ENCODE data around the gene MGME1. TPM values are rescaled to one million over a fixed set of nuclear protein-coding genes. Genes with fewer than 3 reads are reported as not detected.

Gene MGME1
- total RNA-seq, 1 donor from 2014 or later, result 20.3 TPM

GRCh38 chr20:18004384-18005031 lies 35.7 kb downstream of the MGME1 start:
- peaks cover 2% of the 10 kb centered on the region for H3K36me3 Mint-ChIP-seq (ENCODE audit: insufficient read depth)
- no peak overlapping the region for H3K4me3 Mint-ChIP-seq (ENCODE audit: low read depth)
- H3K9me3 Mint-ChIP-seq (ENCODE audit: low read depth), result no peaks in the 10 kb centered on the region
- peak overlapping the region; percentile 37 for H3K27ac Mint-ChIP-seq
- no peaks in the 10 kb centered on the region for H3K27me3 Mint-ChIP-seq
- no peak for DNase-seq (ENCODE audit: low spot score, unreplicated experiment)
- TF ChIP-seq CTCF (IDR thresholded peaks at IDR 0.05; ENCODE audit: unreplicated experiment), result no peak
- H3K4me1 Mint-ChIP-seq (ENCODE audit: low read depth), result peaks cover 46% of the 10 kb centered on the region

DNA sequence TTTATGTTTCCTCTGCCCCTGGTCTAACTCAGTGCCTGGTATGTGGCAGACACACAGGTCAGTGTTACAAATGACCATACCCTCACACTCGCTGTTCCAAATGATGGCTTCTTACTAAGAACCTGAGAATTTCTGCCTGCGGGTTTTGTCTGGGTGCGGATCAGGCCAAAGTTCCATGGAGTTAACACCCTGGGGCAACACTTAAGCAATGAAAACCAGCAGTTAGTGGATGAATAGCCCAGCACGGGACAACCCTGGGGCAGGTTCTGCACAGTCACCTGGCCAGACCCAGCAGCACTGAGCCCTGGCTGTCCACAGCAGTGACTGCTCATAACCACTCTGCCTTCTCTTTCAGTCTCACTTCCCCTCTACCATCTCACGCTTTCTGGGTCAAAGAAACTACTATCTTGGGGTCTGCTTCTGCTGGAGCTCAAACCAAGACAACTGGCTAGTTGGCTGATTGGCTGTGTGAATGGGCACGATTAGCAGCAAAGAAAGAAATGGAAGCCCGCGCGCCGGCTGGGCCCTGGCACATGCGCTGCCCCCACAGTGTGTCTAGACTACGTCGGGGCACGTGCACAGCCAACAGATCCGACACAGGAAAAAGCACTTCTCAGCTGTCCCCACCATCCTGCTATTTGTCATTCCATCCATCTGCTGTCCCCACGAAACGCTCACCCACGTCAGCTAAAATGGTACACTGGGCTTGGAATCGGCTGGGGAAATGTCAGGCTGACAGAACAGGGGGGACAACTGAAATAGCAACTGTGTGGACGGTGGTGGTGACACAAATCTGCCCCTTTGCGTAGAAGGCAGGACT lies 36.6 kb downstream of the MGME1 start:
- TF ChIP-seq CTCF (IDR thresholded peaks at IDR 0.05; ENCODE audit: unreplicated experiment), result no peak
- H3K27ac Mint-ChIP-seq, result peak overlapping the region; percentile 79
- peaks cover 46% of the 10 kb centered on the region for H3K4me1 Mint-ChIP-seq (ENCODE audit: low read depth)
- DNase-seq (ENCODE audit: low spot score, unreplicated experiment), result no peak
- no peaks in the 10 kb centered on the region for H3K27me3 Mint-ChIP-seq
- H3K9me3 Mint-ChIP-seq (ENCODE audit: low read depth), result no peaks in the 10 kb centered on the region
- no peak overlapping the region for H3K4me3 Mint-ChIP-seq (ENCODE audit: low read depth)
- peaks cover 2% of the 10 kb centered on the region for H3K36me3 Mint-ChIP-seq (ENCODE audit: insufficient read depth)

DNA sequence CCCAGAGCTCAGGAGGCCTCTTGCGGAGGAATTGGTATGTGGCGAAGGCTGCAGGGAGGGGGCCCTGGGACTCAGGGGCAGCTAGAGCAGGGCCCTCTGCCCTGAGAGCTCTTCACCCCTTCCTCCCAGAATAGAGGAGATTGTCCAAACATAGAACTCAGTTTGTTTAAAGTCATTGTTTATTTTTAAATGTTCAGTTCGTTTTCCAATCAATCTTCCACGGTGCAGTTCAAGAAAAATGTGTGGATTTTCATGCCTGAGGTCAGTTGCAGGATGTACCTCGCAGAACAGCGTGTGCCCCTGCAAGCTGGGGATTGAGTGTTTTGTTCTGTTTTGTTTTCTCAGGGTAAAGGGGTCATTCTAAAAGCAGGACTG lies 37.2 kb downstream of the MGME1 start:
- H3K4me1 Mint-ChIP-seq (ENCODE audit: low read depth), result peaks cover 45% of the 10 kb centered on the region
- no peak overlapping the region for H3K4me3 Mint-ChIP-seq (ENCODE audit: low read depth)
- DNase-seq (ENCODE audit: low spot score, unreplicated experiment), result no peak

DNA sequence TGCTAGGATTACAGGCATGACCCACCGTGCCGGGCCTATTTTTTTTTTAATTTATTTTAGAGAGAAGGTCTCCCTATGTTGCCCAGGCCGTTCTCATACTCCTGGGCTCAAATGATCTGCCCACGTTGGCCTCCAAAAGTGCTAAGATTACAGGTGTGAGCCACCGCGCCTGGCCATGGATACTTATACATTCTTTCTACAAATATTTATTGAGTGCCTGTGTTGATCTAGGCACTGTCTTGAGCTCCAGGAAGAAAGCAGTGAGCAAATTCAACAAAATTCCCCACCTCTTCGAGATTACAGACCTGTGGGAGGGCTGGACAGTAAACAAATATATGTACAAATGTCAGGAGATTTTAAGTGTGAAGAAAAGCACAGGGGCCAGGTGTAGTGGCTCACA lies 37.9 kb downstream of the MGME1 start:
- no peak overlapping the region for H3K4me3 Mint-ChIP-seq (ENCODE audit: low read depth)
- no peak for DNase-seq (ENCODE audit: low spot score, unreplicated experiment)
- H3K27me3 Mint-ChIP-seq, result no peaks in the 10 kb centered on the region
- H3K4me1 Mint-ChIP-seq (ENCODE audit: low read depth), result peaks cover 42% of the 10 kb centered on the region
- H3K36me3 Mint-ChIP-seq (ENCODE audit: insufficient read depth), result peaks cover 11% of the 10 kb centered on the region
- H3K9me3 Mint-ChIP-seq (ENCODE audit: low read depth), result peaks cover 8% of the 10 kb centered on the region
- H3K27ac Mint-ChIP-seq, result peak overlapping the region; percentile 93
- no peak for TF ChIP-seq CTCF (IDR thresholded peaks at IDR 0.05; ENCODE audit: unreplicated experiment)

More for the DNA sequence above, 37.2 kb downstream of the MGME1 start:
- Mint-ChIP-seq H3K27me3 (no peaks in the 10 kb centered on the region), H3K9me3 (ENCODE audit: low read depth) (peaks cover 1% of the 10 kb centered on the region), H3K27ac (peak overlapping the region; percentile 79), H3K36me3 (ENCODE audit: insufficient read depth) (peaks cover 4% of the 10 kb centered on the region)
- no peak for TF ChIP-seq CTCF (IDR thresholded peaks at IDR 0.05; ENCODE audit: unreplicated experiment)

DNA sequence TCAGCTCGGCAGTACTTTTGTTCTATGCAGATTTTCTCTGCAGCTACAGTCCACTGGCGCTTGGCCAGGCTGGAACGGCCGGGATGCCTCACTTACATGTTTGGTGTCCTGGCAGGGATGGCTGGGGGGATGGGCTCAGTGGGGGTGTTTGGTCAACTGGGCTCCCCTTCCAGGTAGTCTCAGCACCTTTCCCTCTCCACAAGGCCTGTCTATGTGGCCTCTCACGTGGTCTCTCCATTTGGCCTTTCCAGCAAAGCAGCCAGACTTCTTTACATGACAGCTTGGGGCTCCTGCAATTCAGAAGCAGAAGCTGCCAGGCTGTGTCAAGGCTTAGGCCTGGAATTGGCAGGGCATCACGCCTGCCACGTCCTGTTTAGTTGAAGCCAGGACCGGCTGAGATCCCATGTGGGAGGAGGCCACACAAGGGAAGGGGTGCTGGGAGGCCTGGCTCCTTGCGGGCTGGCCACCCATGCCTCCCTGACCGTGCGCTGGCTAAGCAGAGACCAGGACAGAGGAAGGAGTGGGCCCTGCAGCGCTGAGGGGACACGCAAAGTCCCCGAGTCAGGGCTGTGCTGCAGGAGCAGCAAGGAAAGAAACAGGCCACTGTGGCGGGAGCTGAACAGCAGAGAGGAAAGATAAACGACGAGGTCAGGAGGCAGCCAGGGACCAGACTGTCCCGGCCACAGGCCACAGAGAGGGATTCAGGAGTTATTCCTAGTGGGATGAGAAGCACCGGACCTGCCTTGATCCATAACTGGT lies 38.9 kb downstream of the MGME1 start:
- no peak for TF ChIP-seq CTCF (IDR thresholded peaks at IDR 0.05; ENCODE audit: unreplicated experiment)
- Mint-ChIP-seq H3K27me3 (no peaks in the 10 kb centered on the region), H3K4me3 (ENCODE audit: low read depth) (no peak overlapping the region), H3K27ac (peak overlapping the region; percentile 78), H3K4me1 (ENCODE audit: low read depth) (peaks cover 42% of the 10 kb centered on the region), H3K36me3 (ENCODE audit: insufficient read depth) (peaks cover 11% of the 10 kb centered on the region), H3K9me3 (ENCODE audit: low read depth) (peaks cover 8% of the 10 kb centered on the region)
- no peak for DNase-seq (ENCODE audit: low spot score, unreplicated experiment)

Measured in progenitor cell of endocrine pancreas (in vitro differentiated cells).